C1 segment of cervical spinal cord (tissue), 14 donors: ENCODE data around the gene RABL2A.
"Not testable (repeated sequence)": the region's sequence is repeated elsewhere in the genome, so short reads cannot be mapped to it uniquely, and the experiment has no call there.

Experiments
- DNase-seq, 14 donors: peaks; one replicate each; lab custom pipeline; 2025; lab: John Stamatoyannopoulos, UW

Gene RABL2A

DNA sequence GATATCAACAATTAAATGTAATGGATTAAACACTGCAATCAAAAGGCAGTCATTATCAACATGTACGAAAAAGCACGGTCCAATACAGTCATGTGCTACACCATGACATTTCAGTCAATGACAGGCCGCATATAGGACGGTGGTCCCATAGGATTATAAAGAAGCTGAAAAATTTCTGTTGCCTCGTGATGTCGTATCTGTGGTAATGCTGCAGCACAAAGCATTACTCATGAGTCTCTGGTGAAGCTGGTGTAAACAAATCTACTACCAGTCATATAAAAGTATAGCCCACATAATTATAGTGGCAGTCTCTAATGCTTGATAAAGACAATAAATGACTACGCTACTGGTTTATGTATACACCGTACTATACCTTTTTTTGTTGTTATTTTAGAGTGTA, 58.4 kb downstream of the RABL2A start:
- no peak for DNase-seq

DNA sequence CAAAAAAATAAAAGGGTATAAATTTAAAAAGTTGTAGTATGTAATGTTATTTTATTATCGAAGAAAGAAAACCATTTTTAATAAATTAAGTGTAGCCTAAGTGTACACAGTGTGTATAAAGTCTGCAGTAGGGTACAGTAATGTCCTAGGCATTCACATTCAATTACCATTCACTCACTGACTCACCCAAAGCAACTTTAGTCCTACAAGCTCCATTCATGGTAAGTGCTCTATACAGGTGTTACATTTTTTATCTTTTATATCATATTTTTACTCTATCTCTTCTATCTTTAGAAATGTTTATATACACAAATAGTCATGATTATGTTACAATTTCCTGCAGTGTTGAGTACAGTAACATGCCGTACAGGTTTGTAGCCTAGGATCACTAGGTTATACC, 59.5 kb downstream of the RABL2A start:
- DNase-seq: no peak

DNA sequence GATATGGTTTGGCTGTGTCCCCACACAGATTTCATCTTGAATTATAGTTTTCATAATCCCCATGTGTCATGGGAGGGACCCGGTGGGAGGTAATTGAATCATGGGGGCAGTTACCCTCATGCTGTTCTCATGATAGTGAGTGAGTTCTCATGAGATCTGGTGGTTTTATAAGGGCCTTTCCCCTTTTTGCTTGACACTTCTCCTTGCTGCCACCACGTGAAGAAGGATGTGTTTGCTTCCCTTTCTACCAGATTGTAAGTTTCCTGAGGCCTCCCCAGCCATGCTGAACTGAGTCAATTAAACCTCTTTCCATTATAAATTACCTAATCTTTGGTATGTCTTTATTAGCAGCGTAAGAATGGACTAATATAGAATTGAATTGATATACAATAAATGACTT, 63.8 kb downstream of the RABL2A start:
- not testable (repeated sequence) for DNase-seq
